NK-92 (cell line): Measurements from ENCODE around the gene SEPTIN5.

Source experiments
- DNase-seq: peaks from one replicate; lab custom pipeline; 2025; ENCODE audit not compliant: unreplicated experiment; lab: John Stamatoyannopoulos, UW

SEPTIN5 gene

DNA sequence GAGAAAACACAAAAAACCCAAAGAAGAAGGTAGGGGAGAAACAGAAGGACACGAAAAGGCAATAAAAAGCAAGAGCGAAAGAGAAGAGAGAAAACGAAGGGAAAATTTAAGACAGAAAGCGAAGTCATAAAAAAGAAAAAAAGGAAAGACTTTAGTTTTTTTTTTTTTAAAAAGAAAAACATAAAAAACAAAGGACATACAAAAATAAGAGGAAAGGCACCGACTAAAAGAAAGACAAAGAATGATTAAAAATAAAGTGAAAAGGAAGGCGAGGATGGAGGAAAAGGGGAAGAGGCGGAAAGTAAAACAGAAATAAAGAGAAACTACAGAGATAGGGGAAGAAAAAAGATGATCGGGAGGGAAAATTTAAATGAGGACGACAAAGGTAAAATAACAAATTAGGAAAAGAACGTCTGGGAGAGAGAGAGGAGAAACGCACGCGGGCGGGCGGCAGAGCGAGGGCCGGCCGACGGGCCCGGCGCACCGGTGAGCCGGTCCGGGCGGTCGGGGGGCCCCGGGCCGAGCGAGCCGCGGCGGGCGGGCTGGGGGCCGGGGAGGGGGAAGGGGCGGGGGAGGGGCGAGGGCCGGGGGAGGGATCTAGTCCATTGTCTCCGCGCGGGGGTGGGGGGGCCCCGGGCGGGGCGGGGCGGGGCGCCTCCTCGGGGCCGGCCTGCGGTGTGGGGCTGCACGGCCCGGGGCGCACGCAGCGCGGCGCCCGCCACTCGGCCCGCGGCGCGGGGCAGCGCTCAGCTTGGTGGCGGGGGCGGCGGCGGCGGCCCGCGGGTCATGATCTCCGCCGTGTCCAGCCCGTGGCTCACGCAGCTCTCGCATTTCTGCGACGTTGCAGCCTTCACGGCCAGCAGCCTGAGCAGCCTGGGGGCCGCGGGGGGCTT is 46.0 kb downstream of the SEPTIN5 start, which contains the start of gene TBX1:
TBX1 (plus strand) TSS at position 721 of the 893 bp plus-strand sequence; CDS start at position 787, 66 bp downstream.
- DNase-seq = no peak

- DNase-seq = no peak
Observed at GRCh38 chr22:19760951-19761724, 46.8 kb downstream of the SEPTIN5 start.

- no peak for DNase-seq
Observed at GRCh38 chr22:19761725-19762567, 47.6 kb downstream of the SEPTIN5 start.

GRCh38 chr22:19762568-19763457 is 48.5 kb downstream of the SEPTIN5 start:
- no peak for DNase-seq

DNA sequence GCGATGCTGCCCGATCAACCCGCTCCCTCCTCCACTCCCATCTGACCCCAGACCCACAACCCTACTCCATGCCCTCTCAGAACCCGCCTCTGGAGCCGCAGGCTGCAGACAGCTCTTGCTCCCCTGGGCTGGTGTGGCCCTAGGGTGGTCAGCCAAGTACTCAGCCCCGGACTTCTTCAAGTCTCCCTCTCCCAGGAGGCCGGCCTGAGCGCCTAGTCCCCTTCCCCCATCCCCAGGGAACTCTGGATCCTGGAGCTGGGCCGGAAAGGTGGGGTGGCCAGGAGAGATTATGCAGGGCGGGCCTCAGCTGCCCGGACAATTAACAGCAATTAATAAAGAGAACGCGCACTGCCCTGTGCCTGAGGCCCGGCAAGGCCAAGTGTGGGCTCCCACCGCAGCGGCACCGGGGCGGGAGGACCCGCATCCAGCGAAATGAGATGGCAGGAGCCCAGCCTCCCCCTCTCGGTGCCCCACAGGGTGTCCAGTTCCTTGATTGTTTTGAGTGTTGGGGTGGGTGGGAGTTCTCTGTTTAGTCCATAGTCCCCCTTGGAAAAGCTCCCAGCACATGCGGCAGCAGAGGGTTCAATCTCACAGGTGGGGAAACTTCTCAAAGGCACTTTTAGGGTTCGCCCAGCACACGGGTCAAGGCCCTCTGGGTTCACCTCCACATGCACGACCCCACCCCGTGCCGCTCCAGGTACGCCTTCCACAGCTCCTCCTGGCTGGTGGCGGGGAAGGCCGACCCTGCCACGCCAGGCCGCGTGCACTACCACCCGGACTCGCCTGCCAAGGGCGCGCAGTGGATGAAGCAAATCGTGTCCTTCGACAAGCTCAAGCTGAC is 49.4 kb downstream of the SEPTIN5 start:
- no peak for DNase-seq

- DNase-seq = no peak
Observed at GRCh38 chr22:19764299-19764593, 49.9 kb downstream of the SEPTIN5 start.

- no peak for DNase-seq
Observed at GRCh38 chr22:19764636-19765476, 50.6 kb downstream of the SEPTIN5 start.

GRCh38 chr22:19765477-19766239 is 51.4 kb downstream of the SEPTIN5 start:
- no peak for DNase-seq

DNA sequence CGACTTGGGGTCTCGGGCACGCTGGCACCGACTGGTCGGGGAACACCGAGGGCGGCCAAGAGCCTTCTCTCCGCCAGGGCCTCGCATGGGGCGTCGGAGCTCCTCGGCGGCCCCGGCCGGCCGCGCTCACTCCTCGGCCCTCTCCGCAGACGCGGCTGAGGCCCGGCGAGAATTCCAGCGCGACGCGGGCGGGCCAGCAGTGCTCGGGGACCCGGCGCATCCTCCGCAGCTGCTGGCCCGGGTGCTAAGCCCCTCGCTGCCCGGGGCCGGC is 51.9 kb downstream of the SEPTIN5 start:
- DNase-seq = no peak

- no peak for DNase-seq
Observed at GRCh38 chr22:19766511-19767426, 52.5 kb downstream of the SEPTIN5 start.

DNA sequence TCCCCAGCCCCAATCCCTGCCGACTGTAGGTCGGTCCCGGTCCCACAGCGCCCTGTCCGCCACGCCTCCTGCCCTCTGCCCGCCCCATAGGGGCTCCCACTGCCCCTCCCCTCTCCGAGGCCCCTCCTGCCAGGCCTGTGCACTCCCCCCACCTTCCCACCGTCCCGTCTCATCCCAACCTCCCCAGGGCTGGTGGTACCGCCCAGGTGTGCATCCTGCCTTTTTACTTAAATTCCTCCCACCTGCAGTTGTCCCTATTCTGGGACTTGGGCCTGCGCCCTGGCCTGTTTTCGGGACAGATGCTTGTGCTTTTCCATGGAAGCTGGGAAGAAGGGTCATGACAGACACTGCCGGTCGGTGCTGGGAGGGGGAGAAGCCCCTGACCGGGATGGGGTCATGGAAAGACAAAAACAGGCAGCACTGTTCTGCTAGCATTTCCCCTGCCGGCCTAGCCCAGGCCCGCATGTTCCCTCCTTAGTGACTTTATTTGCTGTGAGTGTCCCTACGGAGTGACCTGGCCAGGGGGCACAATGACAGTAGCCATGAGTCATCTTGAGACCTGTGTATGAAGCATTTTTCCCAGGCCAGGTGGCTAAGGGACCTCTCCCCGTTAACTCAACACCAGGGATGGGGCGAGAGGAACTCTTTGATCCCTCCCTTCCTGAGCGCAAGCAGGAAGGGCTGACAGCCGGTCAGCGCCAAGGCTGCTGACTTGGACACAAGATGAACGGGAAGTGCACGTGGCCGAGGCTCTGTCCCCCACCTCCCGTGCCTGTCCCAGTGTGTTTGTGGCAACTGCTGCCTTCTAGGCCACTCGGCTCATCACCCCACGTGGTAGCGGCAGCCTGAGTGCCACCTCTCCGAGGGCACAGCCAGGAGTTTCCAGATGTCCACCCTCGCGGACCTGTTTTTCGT is 53.4 kb downstream of the SEPTIN5 start:
- DNase-seq = no peak

GRCh38 chr22:19769393-19769715 is 55.1 kb downstream of the SEPTIN5 start:
- DNase-seq = no peak

GRCh38 chr22:19770349-19771220 is 56.3 kb downstream of the SEPTIN5 start:
- DNase-seq = no peak

DNA sequence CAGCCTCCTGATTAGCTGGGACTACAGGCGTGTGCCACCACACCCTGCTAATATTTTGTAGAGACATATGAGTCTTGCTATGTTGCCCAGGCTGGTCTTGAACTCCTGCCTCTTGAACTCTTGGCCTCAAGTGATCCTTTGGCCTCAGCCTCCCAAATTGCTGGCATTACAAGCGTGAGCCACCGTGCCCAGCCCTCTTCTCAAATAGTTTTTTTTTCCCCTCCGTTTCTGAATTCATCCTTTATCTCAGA is 58.0 kb downstream of the SEPTIN5 start:
- no peak for DNase-seq
